Fibroblast of skin of abdomen (primary cell): ENCODE measurements around the gene APAF1.

Source experiments
- DNase-seq: peaks from one replicate; pipeline ENCODE4 v3.0.0-alpha.2; 2013

Gene APAF1

DNA sequence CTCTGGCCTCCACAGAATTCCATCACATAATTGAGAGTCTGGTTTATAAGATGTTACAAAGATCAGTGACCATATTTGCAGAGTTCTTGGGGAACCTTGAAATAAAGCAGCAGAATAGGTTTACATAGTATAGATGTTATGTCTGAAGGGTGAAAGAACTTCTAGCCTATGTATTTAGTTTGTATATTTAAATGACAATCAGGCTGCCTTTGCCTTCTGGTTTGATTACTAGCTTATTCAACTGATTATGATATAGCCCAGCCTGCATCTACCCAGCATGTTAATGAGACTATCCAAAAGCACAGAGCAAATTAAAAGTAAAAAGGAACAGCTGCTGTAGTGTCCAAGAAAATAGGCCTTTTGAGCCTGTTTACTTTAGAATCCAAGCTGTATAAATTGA, 85.3 kb downstream of the APAF1 start:
- DNase-seq = no peak

DNA sequence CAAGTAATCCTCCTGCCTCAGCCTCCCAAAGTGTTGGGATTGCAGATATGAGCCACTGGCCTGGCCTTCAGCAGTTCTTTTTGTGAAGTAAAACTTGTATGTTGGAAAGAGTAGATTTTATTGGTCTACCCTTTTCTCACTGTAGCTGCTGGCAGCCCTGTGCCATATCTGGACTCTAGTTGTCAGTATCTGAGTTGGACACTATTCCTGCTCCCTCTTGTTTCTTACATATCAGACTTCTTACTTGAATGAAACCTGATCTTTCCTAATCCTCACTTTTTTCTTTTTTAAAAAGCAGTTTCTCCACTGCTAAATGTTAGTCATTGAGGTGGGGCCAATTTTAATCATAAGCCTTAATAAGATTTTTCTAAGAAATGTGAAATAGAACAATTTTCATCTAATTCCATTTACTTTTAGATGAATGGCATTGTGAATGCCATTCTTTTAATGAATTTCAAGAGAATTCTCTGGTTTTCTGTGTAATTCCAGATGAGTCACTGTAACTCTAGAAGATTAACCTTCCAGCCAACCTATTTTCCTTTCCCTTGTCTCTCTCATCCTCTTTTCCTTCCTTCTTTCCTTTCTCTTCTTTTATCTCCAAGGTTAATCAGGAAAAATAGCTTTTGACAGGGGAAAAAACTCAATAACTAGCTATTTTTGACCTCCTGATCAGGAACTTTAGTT, 88.7 kb downstream of the APAF1 start:
- no peak for DNase-seq

DNA sequence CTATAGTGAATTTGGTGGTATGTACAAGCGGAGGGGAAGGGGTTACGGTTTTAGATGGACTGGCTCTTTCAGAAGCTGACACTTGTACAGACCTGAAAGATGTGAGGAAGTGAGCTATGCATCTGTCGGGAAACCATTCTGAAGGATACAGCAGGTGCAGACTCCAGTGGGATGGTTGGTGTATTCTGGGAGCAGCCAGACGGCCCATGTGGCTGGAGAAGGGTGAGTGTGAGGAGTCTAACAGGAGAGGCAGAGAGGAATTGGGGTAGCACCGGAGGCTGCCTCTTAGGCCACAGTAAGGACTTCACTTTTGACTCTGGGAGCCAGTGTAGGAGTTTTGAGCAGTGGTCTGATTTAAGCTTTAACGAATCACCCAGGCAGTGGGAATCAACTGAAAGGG, 90.7 kb downstream of the APAF1 start:
- DNase-seq = no peak

DNA sequence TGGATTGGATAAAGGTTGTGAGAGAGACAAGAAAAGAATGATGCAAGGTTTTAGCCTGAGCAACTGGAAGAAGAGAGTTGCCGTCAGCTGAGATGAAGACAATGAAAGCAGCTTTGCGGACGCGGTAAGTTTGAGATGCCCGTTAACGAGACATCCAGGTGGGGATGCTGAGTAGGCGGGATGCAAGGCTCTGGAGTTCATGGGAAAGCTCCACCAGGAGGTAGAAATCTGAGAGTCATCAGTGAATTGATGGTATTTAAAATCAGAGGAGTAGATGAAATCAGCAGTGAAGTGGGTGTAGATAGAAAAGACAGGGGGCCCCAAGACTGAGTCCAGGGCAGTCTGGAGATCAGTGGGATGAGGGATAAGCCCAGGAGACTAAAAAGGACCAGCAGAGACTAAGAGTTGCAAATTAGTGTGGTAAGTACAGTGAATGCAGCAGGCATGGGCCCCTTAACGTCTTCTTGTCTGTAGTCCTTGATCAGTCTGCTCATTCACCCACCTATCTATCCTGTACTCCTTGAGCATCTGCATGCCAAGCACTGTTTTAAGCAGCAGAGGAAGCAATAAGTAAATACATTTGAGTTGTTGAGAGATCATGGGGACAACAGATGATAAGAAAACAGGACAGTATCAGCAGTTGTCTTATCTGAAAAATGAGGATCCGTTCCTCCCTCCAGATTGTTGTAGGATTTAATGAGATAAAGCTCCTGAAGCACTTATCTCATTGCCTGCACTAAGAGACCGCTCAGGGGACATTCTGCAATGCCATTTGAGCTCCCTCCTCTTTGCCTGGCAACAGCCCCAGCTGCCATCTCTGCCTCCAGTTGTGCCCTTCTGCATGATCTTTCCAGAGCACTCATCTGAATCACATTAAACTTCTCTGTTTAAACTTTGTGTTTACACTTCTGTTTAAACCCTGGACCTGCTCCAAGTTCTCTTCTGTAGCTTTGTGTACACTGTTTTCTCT, 91.5 kb downstream of the APAF1 start:
- no peak for DNase-seq

DNA sequence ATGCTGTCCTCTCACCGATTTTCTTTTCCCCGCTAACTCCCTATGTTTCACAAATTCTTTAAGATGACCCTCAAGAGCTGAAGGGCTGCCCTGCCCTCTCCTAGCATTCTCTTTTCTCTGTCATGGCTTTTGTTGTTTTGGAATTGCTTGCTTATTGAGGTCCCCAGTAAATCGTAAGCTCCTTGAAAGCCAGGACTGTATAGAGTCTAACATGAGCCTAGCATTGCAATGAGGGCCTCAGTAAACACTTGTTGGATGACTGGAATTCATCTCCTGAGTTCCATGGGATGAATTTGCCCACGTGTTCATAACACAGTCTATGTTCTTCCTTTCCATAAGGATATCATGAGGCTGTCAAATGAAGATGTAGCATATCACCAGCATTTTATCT, 92.2 kb downstream of the APAF1 start:
- DNase-seq = no peak

DNA sequence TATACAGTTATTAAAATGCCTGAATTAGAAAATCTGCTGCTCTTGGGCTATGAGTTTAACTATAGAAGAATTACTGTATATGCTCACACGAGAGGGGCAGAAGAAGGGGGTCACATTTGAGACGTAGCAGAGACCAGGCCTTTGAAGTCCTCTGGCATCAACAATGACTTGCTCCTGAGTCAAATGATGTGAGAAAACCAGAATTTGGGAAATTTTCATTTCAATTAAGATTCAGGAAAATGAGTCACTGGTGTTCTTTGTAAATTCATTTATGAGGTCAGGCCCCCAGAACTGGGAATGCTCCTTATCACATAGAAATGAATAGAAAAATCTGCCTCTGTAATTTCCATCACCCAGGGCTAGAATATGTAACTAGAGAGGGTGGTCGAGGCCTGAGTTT, 92.9 kb downstream of the APAF1 start:
- no peak for DNase-seq

DNA sequence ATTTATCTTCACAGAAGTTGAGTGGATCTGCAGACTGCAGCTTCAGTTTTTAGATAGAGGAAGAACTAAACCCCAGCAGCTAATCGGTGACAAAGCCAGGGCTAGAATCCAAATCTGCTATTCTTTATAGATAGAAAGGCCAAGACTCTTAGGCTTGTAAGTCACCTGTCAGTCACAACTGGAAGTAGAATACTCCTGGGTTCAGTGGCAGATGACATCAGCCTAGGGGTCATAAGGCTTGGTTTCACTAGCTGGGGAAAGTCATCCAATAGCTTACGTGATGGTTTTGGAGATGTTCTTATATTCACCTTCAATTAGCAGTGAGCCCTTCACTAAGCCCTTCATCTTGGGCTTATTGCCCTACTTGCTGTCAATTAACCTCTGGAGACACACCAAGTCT, 93.4 kb downstream of the APAF1 start:
- no peak for DNase-seq

DNA sequence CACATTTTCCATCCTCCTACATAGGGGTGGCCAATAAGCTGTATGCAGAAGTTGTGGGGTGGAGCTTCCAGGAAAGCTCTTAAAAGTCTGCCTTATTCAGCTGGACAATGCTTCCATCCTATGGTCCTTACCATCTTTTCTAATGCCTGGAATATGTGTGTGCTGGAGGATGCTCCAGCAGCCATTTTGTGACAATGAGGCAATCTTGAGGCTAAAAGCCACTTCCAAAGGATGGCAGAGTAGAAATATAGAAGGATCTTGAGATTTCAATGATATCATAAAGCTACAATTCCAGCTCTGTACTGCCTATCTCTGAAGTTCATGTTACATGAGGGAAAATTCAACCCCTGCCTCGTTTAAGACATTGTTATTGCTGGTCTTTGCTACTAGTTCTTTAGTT, 95.7 kb downstream of the APAF1 start:
- no peak for DNase-seq

DNA sequence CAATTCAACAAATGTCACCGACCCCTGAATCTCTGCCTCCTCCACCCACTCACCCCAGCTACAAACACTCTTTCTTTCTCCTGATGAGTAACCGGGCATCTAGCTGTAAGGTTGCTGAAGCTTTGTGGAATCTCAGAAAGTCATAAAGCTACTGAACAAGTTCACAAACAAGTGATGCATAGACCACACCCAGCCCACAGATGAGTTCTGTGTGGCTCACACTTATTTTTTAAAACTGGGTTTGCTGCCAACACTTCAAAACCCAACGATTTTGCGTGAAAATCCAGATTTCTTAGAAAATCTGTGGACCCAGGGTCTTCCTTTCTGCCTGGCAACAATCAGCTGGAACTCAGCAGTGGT, 96.1 kb downstream of the APAF1 start:
- DNase-seq = no peak

DNA sequence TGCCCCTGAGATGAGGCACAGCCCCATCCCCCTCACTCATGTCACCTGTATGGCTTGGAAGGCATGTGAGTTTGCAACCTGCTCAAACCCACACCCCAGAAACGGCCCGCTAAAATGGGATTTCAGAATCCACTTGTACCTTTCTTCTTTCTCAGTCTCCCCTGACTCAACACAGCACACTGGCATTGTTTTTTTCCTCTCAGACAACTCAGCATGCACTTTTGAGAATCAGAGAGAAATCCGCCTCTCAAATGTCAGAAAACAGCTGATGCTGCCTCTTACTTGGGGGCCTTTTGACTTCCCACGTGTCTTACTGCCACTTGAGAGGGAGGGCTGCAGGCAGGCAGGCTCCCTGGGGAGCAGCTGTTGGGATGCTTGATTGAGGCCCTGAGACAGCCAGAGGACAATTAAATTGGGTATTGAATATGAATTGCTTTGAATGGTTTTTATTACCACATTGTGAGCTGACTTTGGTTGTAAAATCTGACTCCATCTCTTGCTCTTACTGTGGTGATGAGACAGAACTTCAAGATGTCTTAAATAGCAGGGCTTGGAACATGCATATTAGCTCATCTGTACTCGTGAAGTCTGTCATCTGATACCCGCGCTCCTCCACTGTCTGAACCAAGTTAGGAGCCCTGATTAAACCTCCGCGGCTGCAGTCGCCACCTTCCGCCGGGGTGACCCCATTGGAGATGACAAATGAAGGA, 96.6 kb downstream of the APAF1 start:
- peak; percentile 16 for DNase-seq

DNA sequence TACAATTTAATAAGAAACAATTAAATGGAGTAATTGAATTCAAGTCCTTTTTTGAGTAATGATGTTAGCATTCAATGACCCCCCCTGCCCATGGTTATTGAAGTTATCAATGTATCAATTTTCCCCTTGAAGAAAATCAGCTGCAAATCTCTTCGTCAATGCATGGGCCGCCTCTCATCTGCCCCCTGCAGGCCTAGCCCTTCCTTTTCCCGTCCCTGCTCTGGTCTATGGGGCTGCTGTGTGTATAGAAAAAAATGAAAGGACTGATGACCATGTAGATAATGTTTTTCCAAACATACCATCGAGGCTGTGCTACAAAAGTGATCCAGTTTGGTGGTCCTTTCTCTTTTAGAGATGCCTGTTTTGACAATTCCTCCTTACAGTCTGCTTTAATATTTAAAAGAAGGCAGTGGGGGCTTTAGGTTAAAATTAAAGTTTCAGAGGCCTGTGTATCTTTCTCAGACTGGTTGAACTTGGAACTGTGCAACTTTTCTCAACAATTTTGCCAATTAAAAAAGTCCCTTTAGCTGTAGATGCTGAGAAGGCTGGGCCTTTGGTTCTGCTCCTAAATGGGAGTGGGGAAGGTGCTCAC, 98.4 kb downstream of the APAF1 start:
- DNase-seq = no peak

DNA sequence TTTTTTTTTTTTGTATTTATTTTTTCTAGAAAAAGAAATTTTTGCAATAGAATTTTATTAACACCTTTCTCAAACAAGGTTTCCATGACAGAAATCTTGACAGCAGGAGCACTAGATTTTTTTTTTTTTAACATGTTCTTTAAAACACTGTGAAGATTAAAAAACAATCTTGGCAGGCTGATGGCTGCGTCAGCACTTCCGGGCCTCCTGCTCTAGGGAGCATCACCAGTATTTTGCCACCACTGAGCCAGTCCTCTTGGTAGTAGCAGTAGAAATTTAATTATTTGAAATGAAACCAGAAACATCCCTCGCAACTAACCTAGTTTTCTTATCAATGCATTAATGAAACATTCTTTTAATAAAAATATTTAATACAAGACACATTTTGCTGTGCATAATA, 99.6 kb downstream of the APAF1 start:
- DNase-seq = no peak

DNA sequence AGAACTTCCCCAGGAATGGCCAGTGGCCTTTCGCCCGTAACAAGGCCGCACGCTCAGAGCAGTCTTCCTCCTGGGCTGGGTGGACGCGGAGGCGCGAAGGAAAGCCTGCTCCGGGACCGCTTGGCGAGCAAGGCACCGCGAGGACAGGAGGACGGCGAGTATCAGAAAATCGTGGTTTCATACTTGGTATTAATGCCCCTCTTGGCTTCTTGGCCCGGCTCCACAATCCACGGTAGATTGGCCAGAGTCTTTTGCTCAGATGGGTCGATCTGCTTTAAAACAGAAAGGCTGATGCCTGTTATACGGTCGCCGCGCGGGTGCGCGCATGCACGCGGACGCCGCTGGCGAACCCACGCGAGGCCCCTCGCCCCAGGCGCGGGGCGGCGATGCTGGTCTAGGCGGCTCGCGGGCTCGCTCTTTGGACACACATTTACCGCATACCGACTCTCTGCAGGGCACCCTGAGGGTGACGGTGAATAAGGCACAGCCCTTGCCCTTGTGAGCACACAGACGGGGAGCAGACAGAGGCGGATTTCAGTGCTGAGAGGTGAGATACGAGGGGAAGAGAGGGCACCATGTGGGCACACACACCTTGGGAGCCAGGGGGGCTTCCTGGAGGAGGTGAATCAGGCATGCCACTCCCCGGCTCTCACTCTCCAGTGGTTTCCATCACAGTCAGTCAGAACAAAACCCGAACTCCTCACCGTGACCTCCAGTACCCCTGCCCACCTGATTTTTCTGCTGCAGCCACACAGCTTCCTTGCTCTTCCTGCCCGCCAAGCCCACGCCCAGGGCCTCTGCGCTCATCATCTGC, 100.7 kb downstream of the APAF1 start:
- peak; percentile 23 for DNase-seq

DNA sequence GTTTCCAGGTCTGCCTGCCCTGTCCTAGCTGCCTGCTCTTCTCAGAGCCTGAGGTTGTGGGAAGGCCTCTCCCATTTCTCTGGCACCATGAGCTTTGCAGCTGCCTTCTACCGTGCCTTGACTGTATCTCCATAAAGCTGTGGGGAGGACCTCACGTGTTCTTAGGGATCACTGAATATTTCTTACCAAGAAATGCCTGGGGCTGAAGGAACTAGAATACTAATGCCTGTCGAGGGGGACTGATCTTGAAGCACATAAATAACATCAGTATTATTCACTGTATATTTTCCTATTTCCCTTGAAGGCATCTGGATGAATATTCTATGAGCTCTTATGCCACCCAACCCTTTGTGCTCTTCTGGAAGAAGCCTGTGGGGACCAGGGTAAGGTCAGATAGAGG, 103.4 kb downstream of the APAF1 start:
- no peak for DNase-seq

DNA sequence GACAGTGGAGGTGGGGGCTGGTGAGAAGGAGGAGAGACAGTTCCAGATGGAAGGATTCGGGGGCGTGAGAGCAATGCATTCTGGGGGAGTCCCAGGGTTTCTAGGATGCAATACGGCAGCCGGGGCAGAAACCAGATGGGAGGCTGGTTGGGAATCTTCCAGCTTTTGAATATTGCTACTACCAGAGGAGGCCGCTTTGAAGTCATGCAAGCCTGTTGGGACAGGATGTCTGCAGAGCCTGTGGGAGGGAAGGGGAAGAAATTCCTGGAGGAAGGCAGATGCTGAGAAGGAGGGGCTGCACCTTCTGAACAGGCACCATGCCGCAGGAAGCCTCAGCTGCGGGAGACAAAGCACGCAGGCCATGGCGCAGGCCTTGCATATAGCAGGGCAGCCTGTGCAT, 105.4 kb downstream of the APAF1 start:
- peak; percentile 64 for DNase-seq

DNA sequence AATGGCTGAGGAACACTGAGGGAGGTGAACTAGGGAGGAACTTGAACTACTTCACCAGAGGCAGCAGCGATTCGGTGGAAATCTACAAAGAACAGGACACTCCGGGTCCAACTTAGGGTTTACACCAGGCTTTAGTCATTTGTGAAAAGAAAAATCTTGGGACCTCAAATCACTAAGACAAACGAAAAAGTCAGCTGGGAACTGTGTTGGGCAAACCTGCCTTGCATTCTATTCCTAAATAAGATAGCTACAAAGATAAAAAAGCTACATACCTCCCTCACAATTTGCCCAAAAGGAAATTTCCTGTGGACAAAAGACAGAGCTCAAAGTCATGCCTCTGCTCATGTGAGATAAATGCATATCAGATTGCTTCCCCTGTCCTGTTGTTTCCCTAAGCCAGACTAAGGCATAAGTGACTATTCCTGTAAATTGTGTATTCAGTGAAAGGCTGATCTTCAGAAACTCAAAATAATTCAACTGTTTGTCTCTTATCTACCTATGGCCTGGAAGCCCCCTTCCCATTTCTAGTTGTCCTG, 106.6 kb downstream of the APAF1 start:
- no peak for DNase-seq

DNA sequence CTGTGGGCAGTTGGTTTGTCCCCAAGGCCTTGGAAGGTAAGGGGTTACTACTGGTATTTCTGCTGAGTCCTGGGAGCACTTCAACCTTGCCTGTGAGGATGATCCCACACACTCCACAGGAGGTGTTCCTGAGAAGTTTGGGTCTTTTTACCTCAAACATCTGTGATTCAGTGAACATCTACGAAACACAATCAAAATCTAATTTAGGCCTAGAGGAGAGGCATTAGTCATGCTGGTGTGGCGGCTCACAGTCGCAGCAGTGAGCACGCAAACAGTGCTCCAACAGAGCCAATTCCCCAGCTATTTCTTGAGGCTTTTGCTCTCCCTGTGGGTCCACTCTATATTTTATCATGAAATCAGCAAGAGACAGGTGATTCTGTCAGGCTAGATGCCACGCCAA, 107.6 kb downstream of the APAF1 start:
- DNase-seq = peak; percentile 57

DNA sequence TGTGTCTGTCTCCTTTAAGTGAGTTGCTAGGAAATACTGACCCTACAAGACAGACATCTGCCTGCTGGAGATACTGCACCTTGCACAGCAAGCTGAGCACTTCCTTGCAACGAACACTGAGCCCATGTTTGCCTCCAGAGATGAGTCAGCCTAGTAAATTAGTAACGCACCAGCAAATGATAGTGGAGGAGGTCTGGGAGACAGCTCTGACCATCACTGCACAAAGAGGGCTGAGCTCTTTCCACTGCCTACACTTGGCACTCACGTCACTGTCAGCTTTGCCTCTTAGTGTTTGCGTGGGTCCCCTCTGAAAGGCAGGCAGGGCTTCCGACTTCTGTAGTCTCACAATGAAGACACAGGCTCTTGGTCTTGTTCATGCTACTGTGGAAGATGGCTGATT, 109.0 kb downstream of the APAF1 start:
- DNase-seq = peak; percentile 57

DNA sequence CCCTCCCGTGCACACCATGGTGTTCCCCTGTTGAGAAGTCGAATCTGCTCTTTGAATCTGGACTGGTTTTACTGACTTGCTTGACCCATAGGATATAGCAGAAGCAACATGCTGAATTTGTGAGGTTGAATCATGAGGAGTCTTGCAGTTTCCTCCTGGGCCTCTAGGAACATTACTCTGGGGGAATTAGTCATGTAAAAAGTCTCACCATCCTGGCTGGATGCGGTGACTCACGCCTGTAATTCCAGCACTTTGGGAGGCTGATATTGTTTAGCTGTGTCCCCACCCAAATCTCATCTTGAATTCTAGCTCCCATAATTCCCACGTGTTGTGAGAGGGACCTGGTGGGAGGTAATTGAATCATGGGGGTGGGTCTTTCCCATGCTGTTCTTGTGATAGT, 110.8 kb downstream of the APAF1 start:
- peak; percentile 51 for DNase-seq

DNA sequence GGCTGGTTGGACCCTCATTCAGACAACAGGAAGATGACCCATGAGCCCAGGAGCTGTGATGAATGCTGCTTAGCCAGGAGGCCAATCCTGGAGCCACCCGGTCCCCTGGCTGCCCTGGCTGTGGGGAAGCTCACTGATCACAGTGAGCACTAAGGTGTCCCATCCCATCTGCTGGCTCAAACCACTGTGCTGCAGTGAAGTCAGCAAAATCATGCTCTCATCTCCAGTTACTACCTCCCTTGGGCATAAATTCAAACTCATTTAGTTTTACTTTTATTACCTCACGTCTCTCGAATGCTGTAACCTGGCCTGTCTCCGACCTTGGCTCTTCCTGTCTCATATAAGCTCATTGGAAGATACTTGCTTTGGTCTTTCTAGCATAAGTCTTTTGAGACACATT, 112.4 kb downstream of the APAF1 start:
- DNase-seq = no peak

DNA sequence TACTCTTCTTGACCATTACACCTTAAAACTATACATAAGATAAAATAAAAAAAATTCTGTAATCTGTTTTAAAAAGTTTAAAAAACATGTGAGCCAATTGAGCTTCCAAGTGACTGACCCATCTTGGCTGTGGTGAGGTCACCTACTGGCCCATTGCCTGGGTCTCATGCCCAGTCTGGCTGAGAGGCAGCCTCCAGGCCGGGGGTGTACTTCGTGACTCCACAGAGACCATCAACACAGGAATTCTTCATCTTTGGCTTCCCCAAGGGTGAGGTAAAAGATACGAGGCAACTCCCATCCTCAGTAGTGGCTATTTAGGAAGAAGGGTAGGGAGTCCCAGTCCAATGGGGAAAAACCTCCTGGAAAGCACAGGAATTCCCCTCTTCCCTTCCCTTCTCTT, 113.2 kb downstream of the APAF1 start:
- no peak for DNase-seq

DNA sequence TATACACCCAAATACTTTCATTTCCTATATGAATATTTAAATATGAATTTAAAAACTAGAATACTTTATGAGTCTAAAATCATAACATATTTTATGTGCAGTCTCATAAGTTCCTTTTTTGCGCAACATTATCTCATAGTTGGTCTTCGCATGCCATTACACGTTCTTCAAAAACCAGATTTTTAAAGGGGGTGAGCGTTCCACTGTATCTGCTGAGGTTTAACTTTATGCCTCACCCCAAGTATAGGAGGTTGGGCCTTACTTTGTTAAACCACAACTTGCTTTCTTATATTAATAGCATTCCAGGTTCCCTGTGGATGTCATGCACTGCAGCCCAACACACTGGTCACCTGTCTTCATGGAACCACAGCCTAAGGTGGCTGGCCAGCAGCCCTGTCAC, 118.6 kb downstream of the APAF1 start:
- no peak for DNase-seq
